MM.1S (cell line): Measurements from ENCODE around the gene GAB2.

Experiments used
- EZH2 ChIP-seq: fragments of 300-600 bp; sonication (generic); optimal IDR thresholded peaks from 2 replicates; pipeline ENCODE3; 2017; ENCODE audit warnings: low read depth, mild to moderate bottlenecking, antibody characterized with exemption, low read length, mixed read lengths
- EZH2phosphoT487 ChIP-seq: fragments of 300-600 bp; sonication (generic); IDR thresholded peaks from 2 replicates; pipeline ENCODE4 v1.6.1; 2018; ENCODE audit warnings: antibody characterized with exemption, low read length
- TF ChIP-seq, protein P1 (sequence below): fragments of 300-600 bp; sonication (generic); IDR thresholded peaks from 2 replicates; pipeline ENCODE4 v1.5.1; 2016; ENCODE audit warnings: antibody characterized with exemption, low read length, mixed read lengths

DNA sequence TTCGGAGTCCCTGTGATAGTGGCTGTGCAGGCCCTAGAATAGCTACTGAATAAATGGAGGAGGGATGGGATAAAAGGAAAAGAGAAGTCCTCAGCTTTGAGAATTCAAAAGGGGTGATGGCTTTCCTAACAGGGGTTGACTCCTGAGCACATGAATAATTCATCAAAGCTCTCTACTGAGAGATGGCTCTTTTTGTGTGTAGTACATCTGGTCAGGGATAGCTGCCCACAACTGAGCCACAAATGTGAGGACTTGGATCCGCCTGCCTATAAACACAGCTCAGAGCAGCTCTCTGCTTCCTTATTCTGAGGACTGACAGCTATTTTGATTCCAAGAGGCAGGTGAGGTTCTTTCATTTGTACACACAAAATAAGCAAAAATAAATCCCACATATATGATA, 146.6 kb downstream of the GAB2 start:
- TF ChIP-seq, protein P1, sequence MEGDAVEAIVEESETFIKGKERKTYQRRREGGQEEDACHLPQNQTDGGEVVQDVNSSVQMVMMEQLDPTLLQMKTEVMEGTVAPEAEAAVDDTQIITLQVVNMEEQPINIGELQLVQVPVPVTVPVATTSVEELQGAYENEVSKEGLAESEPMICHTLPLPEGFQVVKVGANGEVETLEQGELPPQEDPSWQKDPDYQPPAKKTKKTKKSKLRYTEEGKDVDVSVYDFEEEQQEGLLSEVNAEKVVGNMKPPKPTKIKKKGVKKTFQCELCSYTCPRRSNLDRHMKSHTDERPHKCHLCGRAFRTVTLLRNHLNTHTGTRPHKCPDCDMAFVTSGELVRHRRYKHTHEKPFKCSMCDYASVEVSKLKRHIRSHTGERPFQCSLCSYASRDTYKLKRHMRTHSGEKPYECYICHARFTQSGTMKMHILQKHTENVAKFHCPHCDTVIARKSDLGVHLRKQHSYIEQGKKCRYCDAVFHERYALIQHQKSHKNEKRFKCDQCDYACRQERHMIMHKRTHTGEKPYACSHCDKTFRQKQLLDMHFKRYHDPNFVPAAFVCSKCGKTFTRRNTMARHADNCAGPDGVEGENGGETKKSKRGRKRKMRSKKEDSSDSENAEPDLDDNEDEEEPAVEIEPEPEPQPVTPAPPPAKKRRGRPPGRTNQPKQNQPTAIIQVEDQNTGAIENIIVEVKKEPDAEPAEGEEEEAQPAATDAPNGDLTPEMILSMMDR = no peak
- TF ChIP-seq EZH2phosphoT487 = no peak
- no peak for TF ChIP-seq EZH2
